ENCODE measurements around the gene SPTLC3.

SPTLC3 gene

DNA sequence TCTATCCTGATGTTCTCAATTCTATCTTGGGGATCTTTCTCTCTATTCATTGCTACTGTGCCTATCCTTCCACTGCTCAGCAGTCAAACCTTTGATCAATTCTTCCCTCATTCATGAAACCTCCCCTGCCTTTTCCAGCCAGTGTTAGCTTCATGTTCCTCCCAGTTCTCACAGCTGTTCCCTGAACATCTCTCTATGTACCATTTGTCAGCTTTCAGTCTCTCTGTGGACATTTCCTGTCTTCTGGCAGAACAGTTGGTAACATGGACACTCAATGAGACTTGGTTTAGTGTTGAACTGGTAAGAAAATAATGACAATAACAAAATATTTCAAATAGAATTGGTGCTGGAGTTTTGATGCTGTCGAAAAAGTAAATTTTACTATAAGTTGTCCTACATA is 26.2 kb downstream of the SPTLC3 start:
- DNase-seq, result no peak

DNA sequence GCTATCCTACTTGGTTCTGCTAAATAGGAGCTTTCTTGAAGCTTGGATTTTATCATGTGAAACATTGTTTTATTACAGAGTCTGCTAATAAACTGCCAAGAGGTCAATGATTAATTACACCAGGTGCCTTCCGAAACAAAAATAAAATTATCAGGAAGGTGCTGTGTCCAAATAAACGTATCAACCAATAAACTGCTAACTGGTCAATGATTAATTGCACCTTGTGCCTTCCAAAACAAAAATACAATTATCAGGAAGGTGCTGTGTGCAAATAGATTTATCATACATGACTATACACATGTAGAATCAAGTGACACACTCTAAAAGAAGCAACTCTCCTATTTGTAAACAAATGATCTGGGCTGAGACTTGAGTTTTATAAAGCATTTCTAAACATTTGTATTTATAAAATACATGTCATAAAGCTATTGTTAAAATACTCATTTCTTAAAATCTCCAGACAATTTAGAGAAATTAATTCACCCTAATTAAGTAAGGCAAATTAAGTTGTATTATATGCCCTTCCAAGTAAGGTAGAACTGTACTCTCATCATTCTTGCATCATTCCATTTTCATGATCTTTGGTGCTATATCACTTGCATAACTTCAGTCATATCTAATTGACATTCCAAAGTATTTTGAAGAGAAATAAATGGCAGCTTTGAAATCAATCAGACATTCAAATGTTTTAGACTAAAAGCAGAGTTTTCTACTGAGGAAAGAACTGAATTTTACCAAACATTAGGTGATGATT is 26.8 kb downstream of the SPTLC3 start:
- no peak for DNase-seq

DNA sequence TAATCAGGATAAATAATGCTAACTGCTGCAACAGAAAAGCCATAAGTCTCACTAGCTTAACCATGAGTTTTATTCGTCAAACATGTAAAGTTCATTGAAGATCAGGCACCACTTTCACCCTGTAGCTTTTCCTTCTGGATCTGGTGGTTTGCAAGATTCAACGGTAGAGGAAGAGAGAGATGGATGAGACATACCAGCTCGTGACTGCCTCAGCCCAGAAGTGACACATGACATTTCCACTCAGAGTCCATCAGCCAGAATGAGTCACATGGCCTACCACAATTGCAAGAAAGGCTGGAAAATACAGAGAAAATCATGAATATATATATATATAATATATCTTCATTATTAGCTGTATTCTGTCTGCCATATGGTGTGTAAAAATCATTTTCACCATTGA is 29.0 kb downstream of the SPTLC3 start:
- no peak for DNase-seq

DNA sequence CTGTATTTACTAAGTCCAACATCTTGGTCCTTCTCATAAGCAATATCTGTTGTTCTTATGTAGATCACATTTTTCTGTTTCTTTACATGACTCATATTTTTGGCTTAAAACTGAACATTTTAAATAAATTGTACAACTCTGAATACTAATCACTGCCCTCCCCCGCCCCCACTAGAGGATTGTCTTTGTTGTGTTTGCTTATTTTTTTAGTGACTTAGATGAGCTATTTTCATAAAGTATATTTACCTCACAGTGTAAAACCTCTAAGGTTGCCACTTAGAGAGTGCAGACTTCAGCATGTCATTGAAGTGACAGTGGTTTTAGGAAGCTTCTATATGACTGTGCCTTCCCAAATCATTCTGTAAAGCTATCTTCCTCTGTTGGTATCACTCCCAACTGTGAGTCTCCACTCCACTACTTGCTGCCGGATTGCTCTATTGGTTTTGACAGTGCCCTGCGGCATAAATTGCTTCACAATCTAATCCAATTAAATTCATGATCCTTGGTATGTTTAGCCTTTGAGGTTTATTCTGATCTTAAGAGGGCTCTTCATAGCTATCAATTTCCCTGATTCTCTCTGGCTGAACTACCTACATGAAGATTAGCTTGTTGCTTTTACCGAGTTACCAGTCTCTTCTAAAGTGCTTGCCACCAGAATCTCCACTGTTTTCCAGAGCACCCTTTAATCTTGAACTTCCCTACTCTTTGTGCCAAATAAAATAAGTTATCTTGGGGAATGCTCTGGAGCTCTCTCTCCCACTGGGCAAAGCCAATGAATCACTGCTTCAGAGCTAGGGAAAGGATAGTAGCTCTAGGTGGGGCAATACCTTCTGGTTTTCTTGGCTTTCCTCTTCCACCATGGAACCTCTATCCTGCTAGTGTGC is 33.0 kb downstream of the SPTLC3 start:
- DNase-seq, result no peak

DNA sequence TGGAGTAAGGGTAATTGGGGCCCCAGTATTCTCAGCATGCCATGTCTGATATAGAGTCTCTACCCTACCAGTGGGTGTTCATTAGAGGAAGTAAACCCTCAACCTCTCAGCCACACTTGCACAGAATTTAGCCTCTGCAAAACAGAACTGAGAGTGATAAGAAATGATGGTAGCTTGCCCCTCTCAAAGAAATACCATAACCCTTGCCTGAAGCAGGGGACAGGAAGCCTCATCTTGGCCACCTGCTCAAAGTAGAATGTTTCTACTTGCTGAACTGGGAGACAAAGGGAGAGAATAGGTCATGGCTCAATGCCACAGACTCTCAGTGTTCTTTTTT is 33.7 kb downstream of the SPTLC3 start:
- no peak for DNase-seq

DNA sequence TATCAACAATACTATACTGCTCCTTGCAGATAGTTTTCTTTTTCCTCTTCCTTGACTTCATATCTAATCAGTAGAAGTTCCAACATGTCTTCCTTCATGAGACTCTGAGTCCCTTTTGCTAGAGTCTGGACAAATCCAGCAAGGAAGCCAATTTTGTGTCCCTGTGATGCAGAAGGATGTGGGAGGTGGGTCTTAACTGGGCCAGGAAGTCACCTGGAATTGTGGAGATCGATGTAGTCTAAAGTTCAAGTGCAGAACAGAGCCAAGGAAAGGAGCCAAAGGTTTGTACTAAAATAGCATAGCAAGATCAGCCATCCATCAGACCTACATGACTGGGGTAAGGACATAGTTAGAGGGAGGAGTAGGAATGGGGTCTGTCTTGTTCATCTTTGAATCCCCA is 37.6 kb downstream of the SPTLC3 start:
- no peak for DNase-seq

DNA sequence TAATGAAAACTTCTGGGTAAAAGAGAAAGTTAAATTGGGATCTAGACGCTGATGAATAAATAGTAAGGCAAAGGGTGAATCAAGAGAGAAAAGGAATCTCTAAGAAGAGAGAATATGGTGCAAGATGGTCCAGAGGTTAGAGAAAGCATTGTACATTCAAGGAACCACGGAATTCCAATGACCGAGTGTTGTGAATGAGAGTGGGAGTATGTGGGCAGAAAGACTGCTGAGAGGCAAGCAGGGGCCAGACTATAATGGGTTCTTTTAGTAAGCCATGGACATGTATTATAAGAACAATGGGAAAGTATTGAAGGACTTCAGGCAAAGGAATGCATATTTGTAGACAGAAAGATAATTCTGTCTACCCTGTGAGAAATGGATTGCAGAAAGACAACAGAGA is 45.2 kb downstream of the SPTLC3 start:
- DNase-seq, result no peak

DNA sequence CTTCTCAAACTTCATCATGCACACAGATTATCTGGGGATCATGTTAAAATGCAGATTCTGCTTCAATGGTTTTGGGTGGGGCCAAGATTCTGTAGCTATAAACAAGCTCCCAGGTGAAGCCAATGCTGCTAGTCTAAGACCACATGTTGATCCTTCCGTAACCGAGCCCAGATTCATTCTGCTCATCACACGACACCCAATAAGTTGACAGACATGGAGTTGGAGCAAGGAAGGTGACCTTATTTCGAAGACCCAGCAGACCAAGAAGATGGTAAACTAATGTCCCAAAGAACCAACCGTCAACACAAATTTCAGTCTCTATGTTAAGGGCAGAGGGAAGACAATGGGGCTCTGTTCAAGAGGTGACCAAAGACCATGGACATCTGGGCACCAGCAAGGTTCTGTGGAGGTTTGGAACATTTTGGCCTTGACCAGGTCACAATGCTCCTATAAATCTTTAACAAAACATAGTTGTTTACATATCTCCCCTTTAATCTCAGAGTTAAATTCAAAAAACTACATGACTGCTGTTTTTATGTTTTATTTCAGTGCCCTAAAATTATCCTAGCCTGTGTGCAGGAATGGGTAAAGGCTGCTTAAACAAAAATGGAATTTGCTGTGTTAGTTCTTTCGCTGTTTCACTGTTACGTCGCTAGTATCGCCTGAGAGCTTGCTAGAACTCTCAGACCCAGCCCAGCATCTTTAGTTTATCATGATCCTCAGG is 50.1 kb downstream of the SPTLC3 start:
- DNase-seq, result no peak

DNA sequence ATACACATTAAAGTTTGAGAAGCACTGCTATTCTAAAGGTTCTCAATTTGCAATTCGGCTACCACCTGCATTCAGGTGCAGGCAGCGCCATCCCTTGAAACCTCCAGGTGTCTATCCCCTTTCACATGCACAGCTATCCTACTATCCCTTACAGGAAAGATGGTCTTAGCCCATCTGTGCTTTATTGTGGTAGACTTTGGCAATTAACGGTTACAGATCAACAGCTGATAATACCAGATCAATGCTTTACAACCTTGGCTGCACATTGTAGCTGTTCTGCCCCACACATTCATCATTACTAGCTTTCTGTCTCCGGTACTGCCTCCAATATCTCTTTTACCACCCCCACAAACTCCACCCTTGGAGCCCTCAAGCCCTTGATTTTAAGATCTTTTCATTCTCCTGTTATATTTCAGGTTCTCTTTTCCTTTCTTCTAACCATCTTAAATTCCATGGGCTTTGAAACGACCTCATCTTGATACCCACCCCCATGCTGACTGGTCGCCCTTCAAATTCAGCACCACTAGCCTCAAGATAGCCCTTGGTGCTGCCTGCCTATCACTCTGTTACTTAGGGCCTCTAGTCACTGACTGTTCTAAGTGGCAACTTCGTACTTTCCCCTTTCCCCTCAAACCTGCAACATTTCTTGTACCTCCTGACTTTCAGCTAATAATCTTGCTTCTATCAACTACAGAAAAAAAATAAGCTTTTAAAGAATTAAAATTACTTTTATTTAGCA is 50.8 kb downstream of the SPTLC3 start:
- no peak for DNase-seq

DNA sequence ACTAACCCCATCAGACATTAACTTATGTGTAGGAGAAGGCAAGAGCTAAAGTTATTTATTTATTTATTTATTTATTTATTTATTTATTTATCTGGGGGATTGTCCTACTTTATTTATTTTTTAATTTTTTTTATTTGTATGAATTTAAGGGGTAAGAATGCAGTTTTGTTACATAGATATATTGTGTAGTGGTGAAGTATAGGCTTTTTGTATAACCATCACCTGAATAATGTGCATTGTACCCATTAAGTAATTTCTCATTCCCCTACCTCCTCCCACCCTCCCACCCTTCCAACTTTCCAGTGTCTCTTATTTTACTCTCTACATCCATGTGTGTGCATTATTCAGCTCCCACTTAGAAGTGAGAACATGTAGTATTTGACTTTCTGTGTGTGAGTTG is 51.6 kb downstream of the SPTLC3 start:
- DNase-seq, result no peak

DNA sequence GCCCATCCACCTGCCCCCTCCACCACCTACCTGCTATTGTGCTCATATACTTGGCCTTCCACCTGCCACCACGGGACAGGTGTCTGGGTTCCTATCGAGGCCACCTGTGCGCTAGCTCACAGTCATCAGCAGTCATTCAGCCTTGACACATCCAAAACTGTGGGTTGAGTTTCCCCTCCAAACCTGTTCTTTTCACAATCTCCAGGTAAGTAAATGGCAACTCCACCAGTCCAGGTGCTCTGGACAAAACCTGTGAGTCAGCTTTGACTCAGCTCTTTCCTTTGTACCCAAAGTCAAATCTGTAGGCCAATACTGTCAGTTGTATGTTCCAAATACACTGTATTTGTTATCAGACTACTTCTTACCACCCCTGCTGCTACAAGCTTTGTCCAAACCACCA is 52.6 kb downstream of the SPTLC3 start:
- DNase-seq, result no peak

DNA sequence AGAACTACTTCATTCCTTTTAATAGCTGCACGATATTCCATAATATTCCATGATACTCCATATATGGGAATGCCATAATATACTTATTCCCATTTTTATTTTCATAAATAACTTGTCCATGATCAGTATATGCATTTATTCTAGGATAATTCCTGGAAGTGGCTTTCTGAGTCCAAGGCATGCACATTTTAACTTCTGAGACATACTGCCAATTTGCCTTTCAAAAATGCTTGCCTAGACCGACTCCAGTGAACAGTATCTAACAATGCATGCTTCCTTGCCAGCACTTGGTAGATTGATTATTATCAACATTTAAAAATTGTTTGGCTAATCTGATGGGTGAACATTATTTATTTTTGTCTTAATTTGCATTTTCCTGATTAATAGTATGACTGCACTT is 54.0 kb downstream of the SPTLC3 start:
- DNase-seq, result no peak

DNA sequence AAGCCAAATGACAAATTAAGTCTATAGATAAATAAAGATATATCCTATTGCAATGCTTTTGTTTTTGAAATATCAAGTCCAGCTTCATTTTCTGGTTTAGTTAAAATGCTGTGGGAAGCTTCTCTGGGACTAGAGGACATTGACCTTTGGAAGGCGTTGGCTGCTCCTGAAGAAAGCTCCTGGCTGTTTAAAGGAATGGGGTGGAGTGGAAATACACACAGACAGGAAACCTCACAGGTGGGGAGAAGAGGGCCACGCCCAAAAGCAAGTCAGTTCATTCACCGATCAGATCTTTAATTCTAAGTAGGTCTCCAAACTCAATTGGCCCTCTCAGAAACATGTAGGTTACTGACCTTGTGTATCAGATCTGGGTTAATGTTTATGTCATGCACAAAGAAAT is 59.6 kb downstream of the SPTLC3 start:
- no peak for DNase-seq

DNA sequence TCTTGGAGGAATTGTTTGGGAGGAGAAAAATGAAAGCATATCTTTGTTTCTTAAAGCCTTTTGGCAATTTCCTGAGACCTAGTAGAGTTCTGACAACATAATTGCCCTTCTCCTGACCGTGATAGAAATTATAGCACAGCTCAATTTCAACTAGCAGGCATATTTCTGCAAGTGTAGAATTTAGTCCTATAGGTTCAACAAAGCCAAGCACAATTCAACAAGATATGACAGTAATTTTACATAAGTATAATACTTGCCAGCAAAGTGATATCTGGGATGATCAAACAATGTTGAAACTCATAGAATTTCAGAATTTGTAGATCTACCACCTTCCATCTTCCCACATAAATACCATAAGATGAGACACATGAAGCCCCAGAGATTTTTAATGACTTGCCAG is 73.1 kb downstream of the SPTLC3 start:
- no peak for DNase-seq

DNA sequence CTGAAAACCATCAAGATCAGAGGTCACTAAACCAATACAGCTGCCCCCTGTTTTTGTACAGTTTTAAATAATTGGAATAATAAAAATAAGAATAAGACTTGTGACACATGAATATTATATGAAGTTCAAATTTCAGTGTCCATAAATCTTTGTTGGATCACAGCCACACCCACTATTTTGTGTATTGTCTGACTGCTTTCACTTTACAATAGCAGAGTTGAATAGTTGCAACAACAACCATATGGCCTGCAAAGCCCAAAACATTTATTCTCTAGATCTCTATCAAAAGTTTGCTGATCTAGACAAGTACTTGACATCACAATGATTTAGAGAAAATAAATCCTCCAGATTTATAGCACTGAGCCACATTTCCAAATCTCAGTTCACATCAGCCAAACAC is 73.6 kb downstream of the SPTLC3 start:
- no peak for DNase-seq

DNA sequence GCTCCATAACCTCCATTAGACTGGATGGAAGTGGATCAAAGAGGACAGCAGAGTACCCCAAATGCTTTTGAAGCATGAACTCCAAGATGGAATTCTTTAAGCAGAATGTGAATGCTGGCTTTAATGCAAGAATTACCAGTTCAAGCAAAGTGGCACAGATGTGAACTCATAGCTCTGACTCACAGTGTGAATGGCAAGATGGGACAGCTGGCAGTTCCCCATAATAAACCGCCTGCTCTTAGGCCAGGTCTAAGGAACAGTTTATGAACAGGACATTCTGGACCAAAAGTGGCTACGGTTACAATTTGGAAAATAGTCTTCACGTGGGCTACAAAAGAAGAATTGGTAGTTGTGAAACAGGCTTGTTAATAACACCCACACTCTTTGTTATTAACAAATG is 76.5 kb downstream of the SPTLC3 start:
- DNase-seq, result no peak

DNA sequence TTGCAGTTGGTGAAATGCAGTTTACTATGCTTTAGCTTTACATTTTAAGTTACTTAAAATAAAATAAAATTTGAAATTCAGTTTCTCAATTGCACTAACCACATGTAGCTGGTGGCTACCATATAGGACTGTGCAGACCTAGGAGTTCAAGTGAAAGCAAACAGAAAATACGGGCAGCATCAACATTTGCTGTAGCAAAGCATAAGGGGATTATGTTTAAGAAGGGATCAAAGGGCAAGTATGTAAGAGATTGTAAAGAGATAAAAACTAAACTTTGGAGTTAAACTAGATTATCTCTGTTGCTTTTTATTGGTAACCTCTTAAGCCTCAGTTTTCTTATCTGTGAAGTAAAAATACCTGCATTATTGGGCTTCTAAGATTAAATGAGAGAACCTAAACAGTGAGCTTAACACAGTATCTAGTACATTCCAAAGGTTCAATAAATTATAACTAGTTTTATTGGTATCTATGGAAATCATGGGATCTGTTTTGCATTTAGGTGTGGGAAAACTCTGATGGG is 81.2 kb downstream of the SPTLC3 start:
- no peak for DNase-seq

DNA sequence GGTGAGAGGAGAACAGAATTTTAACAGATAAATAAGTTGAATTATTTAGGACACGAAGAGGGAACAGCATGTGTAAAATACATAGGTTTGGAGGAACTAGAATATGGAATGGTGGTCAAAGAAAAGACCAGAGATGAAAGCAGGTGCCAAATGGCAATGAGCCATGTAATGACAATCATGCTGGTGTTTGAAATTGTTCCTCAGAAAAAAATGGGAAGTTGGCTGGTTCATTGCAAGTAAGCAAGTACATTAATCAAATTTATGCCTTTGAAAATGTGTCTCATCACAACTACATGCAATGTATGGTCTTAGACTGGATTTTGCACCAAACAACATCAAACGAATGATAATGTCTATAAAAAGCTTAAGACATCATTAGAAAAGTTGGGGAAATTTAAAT is 83.3 kb downstream of the SPTLC3 start:
- DNase-seq, result no peak

DNA sequence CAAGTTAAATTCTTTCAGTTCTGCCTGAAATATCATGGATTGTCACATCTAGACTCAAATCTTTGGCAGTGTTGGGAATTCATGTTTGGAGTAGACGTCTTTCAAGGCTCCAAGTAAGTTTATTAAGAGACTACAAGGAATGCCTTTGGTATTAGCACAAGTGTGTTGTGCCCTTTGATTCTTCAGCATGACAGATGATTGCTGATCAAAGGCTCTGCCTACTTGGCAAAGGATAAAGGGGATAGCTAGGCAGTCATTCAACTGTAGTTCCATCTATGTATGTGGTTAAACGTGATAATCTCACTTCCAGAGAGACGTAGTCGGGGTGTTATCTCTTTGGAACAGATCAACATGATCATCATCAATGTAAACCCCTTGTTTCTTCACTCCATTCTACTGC is 86.2 kb downstream of the SPTLC3 start:
- DNase-seq, result no peak

DNA sequence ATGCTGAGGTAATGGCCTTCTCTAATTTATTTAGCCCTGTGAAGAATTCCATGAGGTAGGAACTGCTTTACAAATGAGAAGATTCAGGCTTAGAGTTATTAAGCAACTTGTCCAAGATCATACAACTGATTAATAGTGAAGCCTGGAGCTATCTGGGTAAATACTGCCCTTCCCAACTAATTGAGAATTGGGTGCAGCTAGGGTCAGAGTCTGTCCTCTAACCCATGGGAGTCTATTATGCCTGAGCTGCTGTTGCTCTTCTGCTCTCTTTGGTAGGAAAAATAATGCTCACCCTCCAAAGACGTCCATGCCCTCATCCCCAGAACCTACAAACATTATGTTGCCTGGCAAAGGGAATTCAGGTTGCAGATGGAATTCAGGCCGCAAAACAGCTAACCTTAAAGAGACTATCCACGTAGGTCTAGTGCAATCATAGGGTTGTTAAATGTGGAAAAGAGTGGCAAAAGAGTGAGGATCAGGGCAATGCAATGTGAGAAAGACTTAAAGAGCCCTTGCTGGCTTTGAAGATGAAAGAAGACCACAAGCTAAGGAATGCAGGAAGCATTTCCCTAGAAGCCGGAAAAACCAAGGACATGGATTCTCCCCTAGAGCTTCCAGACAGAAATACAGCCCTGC is 90.1 kb downstream of the SPTLC3 start:
- DNase-seq, result no peak

DNA sequence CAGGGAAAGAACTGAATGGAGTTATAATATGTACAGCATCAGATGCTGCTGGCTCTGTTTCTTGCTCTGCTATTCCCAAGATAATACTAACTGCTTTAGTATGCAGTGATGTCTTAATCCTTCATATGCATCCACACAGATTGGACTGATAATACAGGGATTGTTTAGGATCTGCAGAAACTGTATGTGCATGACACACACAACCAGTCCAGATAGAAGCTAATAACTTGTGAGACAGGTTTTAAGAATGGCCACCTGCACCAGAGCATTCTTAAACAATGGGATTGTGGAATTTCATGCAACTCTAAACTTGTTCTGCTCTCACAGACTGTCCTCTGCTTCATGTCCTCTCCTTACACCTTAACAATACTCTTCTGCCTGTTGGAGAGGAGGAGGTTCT is 90.9 kb downstream of the SPTLC3 start:
- no peak for DNase-seq

DNA sequence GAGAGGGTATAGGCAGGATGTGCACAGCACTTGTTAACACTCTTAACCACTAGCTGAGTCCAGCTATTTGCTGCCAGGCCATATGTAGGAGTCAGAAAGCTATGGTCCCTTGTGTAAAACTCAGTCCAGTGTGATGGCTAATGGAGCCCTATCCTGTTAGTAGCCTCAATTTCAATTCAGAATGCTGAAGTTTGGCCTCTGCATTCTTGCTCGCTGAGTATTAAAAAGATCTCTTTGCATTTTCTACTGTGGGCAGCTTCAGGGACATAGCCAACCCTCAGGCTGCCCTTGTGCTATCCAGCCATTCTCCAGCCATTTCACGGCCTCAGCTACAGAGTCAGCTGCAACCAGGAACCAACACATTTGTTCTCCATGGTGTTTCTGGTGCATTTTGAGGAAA is 92.5 kb downstream of the SPTLC3 start:
- no peak for DNase-seq

DNA sequence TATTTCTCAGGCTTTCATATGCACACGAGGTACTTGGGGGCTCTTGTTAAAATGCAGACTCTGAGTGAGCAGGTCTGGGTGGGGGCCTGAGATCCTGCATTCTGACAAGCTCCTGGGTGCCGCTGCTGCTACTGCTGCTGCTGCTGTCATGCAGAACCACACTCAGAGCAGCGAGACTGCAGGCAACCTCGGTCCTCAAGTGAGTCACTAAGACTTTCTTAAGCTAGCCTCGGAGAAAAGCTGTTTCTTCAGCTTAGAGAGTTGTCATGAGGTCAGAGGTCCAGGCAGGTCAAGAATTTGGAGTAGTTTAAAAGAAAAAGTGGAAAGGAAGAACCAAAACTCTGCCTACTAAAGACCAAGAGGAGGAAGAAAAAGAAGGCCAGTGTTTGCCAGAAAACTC is 92.9 kb downstream of the SPTLC3 start:
- DNase-seq, result no peak

Measured in OCI-M1 (cell line).